Calu3 (cell line): ENCODE data around the gene NRCAM. TPM values are rescaled to one million over a fixed set of nuclear protein-coding genes. Genes with fewer than 3 reads are reported as not detected.

Experiments used
- BruUV-seq: library from RNA; stranded (reverse); fragments of 400-500 nt; replicated peaks from 2 replicates; lab custom pipeline; 2021; lab: Mats Ljungman, UMichigan
- CTCF ChIA-PET: fragments of 300-600 bp; sonication (Branson Sonifier 250); formaldehyde crosslinking; loops from one replicate; lab custom pipeline; 2022; ENCODE audit warnings: antibody characterized with exemption; lab: Charles Lee
- DNase-seq: peaks from one replicate; pipeline ENCODE4 v3.0.0; 2022
- H3K27ac Mint-ChIP-seq: one replicate; pipeline ENCODE4 v1.8.0; 2022; ENCODE audit warnings: mixed read lengths; ENCODE audit not compliant: unreplicated experiment
- H3K27me3 Mint-ChIP-seq: one replicate; pipeline ENCODE4 v1.8.0; 2022; ENCODE audit warnings: mixed read lengths; ENCODE audit not compliant: unreplicated experiment
- H3K36me3 Mint-ChIP-seq: one replicate; pipeline ENCODE4 v1.8.0; 2022; ENCODE audit warnings: mild to moderate bottlenecking, moderate library complexity, mixed read lengths; ENCODE audit not compliant: insufficient read depth, unreplicated experiment
- H3K4me1 Mint-ChIP-seq: one replicate; pipeline ENCODE4 v1.8.0; 2022; ENCODE audit warnings: mild to moderate bottlenecking, low read depth, mixed read lengths; ENCODE audit not compliant: unreplicated experiment
- H3K4me3 Mint-ChIP-seq: one replicate; pipeline ENCODE4 v1.8.0; 2022; ENCODE audit warnings: mild to moderate bottlenecking, low read depth, moderate library complexity, mixed read lengths; ENCODE audit not compliant: unreplicated experiment
- H3K9me3 Mint-ChIP-seq: one replicate; pipeline ENCODE4 v1.8.0; 2022; ENCODE audit warnings: low read depth, mixed read lengths; ENCODE audit not compliant: unreplicated experiment
- intact Hi-C: fragments of 100-400 bp; cut with micrococcal nuclease; formaldehyde crosslinking; loops from one replicate; pipeline ENCODE4 v1.10.0; 2022; ENCODE audit not compliant: unreplicated experiment
- total RNA-seq: library from RNA; stranded (reverse); gene quantifications from 2 replicates; pipeline ENCODE4 v1.2.3, GENCODE V29; 2022
- TF ChIP-seq, protein P1 (sequence below): fragments of 200-600 bp; IDR thresholded peaks from one replicate; pipeline ENCODE4 v1.8.0; 2022; ENCODE audit warnings: antibody characterized with exemption; ENCODE audit not compliant: unreplicated experiment

The NRCAM gene
- total RNA-seq, 1 experiment from 2014 or later, result 15.0 TPM

DNA sequence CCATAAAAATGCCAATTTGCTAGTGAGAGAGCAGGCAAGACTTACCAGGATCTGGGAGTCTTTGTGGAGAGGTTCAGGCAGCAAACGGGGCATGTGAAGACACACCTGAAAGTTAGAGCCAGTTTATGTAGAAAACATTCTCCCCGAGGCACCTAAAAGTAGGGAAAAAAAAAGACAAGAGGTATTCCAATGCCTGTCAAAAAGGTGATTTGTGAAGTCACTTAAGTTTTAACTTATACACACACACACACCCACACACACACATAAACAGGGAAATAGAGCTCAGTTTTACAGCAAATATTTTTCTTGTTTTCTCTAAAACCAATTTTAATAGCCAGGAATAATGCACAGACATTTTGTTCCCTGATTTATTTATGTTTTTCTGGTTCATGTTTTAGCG lies 326.0 kb downstream of the NRCAM start, which contains the start of gene LAMB4:
Gene LAMB4 (minus strand): TSS at position 101 of the 400 bp plus-strand sequence. CDS start 7,197 bp downstream, outside the sequence.
- H3K27ac Mint-ChIP-seq, result no peak within 1 kb of the TSS
- intact Hi-C loops, result no loop called here
- no peak within 1 kb of the TSS for H3K4me3 Mint-ChIP-seq
- TF ChIP-seq, protein P1, sequence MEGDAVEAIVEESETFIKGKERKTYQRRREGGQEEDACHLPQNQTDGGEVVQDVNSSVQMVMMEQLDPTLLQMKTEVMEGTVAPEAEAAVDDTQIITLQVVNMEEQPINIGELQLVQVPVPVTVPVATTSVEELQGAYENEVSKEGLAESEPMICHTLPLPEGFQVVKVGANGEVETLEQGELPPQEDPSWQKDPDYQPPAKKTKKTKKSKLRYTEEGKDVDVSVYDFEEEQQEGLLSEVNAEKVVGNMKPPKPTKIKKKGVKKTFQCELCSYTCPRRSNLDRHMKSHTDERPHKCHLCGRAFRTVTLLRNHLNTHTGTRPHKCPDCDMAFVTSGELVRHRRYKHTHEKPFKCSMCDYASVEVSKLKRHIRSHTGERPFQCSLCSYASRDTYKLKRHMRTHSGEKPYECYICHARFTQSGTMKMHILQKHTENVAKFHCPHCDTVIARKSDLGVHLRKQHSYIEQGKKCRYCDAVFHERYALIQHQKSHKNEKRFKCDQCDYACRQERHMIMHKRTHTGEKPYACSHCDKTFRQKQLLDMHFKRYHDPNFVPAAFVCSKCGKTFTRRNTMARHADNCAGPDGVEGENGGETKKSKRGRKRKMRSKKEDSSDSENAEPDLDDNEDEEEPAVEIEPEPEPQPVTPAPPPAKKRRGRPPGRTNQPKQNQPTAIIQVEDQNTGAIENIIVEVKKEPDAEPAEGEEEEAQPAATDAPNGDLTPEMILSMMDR, result no peak
- DNase-seq, result no peak
- H3K4me1 Mint-ChIP-seq, result no peaks in the 10 kb centered on the region
- CTCF ChIA-PET, result no interaction called here
- no peaks in the 10 kb centered on the region for H3K9me3 Mint-ChIP-seq
- no peaks in the 10 kb centered on the region for H3K36me3 Mint-ChIP-seq
- BruUV-seq, result no TSS peak
- H3K27me3 Mint-ChIP-seq, result no peaks in the 10 kb centered on the region

DNA sequence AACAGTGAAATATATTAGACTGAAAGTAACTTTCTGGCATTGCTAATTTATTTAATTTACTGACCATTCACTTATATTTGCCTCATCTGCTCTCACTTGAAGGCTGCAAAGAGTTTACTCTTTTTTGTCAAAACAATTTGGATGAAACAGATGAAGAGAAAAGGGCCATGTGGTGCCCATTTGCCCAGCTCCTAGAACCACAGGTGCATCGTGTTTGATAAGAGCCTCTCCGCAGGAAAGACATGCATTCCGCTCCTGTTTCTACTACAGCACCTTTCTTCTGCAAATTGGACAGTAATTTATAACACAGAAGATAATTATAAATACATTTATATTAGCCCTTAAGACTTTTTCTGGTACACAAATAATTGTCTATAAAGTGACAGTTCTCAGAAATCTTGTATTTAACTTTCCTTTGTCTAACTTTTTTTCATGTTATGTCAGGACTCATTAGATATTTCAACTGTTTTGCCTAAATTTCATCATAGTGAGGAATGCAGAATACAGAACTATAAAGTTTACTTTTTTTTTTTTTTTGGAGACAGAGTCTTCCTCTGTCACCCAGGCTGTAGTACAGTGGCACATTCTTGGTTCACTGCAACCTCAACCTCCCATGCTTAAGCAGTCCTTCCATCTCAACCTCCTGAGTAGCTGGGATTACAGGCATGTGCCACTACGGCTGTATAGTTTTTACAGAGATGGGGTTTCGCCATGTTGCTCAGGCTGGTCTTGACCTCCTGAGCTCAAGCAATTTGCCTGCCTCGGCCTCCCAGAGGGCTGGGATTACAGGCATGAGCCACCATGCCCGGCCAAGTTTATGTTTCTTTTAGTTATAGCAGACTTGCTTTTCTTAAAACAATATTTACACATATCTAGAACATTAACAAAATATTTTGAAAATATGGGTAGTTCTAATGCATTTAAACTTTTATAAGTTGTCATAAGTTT lies 326.9 kb downstream of the NRCAM start:
- H3K27ac Mint-ChIP-seq, result no peak overlapping the region
- intact Hi-C loops, result no loop called here
- CTCF ChIA-PET, result no interaction called here

DNA sequence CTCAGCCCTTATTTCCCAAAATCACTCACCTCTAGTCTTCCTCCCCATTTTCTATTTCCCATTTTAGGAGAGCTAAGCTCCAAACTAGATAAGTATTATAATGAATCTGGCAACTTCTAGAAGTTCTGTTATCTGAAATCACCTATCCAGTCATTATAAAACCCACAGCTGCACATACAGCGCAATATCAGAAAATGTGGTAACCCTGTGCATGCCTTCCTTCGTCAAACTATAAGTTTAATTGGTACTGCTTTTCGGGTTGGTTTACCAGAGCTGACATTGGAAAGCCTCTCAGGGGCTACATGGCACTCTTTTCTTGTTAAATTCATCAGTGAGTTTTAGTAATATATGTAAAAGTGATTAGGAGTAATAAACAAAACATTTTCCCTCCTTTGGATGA lies 327.7 kb downstream of the NRCAM start:
- H3K4me1 Mint-ChIP-seq, result no peaks in the 10 kb centered on the region
- CTCF ChIA-PET, result no interaction called here
- no TSS peak for BruUV-seq

More for the DNA sequence above, 326.9 kb downstream of the NRCAM start:
- TF ChIP-seq, protein P1, result no peak
- no peaks in the 10 kb centered on the region for H3K9me3 Mint-ChIP-seq
- no TSS peak for BruUV-seq
- no peaks in the 10 kb centered on the region for H3K4me1 Mint-ChIP-seq
- H3K36me3 Mint-ChIP-seq, result no peaks in the 10 kb centered on the region
- no peak for DNase-seq
- H3K4me3 Mint-ChIP-seq, result no peak overlapping the region
- no peaks in the 10 kb centered on the region for H3K27me3 Mint-ChIP-seq

DNA sequence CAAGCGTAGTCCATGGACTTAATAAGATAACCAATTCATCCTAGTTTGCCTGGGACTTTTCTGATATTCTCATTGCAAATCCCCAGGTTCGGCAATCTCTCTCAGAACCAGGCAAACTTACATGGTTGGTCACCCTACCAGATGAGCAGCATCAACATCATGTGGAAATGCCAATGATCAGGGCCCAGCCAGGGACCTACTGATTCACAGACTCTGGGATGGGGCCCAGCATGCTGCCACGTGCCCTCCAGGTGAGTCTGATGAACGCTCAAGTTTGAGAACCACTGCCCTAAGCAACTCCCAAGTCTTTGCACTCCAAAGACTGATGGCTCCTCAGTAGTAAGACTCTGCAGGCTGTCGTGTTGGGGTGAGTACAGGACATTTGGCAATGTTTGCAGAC lies 328.8 kb downstream of the NRCAM start:
- H3K4me1 Mint-ChIP-seq, result no peaks in the 10 kb centered on the region
- H3K36me3 Mint-ChIP-seq, result no peaks in the 10 kb centered on the region
- H3K4me3 Mint-ChIP-seq, result no peak overlapping the region
- CTCF ChIA-PET, result no interaction called here
- H3K9me3 Mint-ChIP-seq, result no peaks in the 10 kb centered on the region
- TF ChIP-seq, protein P1, result no peak
- H3K27me3 Mint-ChIP-seq, result no peaks in the 10 kb centered on the region
- no TSS peak for BruUV-seq
- intact Hi-C loops, result no loop called here
- DNase-seq, result no peak
- no peak overlapping the region for H3K27ac Mint-ChIP-seq

More for the DNA sequence above, 327.7 kb downstream of the NRCAM start:
- H3K9me3 Mint-ChIP-seq, result no peaks in the 10 kb centered on the region
- TF ChIP-seq, protein P1, result no peak
- no peak for DNase-seq
- intact Hi-C loops, result no loop called here
- H3K27me3 Mint-ChIP-seq, result no peaks in the 10 kb centered on the region
- no peaks in the 10 kb centered on the region for H3K36me3 Mint-ChIP-seq
- no peak overlapping the region for H3K27ac Mint-ChIP-seq
- no peak overlapping the region for H3K4me3 Mint-ChIP-seq
